Large intestine (tissue), 3 donors: ENCODE data around the gene XPO5. TPM values are rescaled to one million over a fixed set of nuclear protein-coding genes. Genes with fewer than 3 reads are reported as not detected.

ENCODE experiments used
- DNase-seq, 2 donors: peaks; one replicate each; pipeline versions ENCODE4 v3.0.0 to v3.0.0-alpha.2; 2013
- H3K27ac ChIP-seq: one replicate; pipeline ENCODE4 v1.5.1; 2013; ENCODE audit warnings: low read length
- H3K27me3 ChIP-seq: 2 replicates; pipeline ENCODE4 v1.6.1; 2013; ENCODE audit warnings: low read length; ENCODE audit not compliant: control insufficient read depth, insufficient read depth
- H3K36me3 ChIP-seq: 2 replicates; pipeline ENCODE4 v1.6.1; 2013; ENCODE audit warnings: low read length; ENCODE audit not compliant: control insufficient read depth, insufficient read depth
- H3K4me1 ChIP-seq: one replicate; pipeline ENCODE4 v1.6.1; 2013; ENCODE audit warnings: low read length; ENCODE audit not compliant: control insufficient read depth, insufficient read depth
- H3K4me3 ChIP-seq: one replicate; pipeline ENCODE4 v1.5.1; 2013; ENCODE audit warnings: low read length
- H3K9me3 ChIP-seq: one replicate; pipeline ENCODE4 v1.6.1; 2013; ENCODE audit warnings: mild to moderate bottlenecking, low read depth, low read length, moderate library complexity; ENCODE audit not compliant: control insufficient read depth
- WGBS: methylation state at CpG from one replicate; pipeline ENCODE4 v1.1.5; 2013; ENCODE audit warnings: low lambda C conversion rate; ENCODE audit not compliant: insufficient coverage; 5-methylcytosine and 5-hydroxymethylcytosine counted together
- polyA plus RNA-seq: library from polyadenylated mRNA; unstranded; fragments of 120-200 nt; gene quantifications from one replicate; pipeline ENCODE4 v1.2.1, GENCODE V29; 2013

XPO5 gene
- polyA plus RNA-seq, 1 donor = 31.6 TPM

- peaks cover 52% of the 10 kb centered on the region for H3K36me3 ChIP-seq
- DNase-seq = no peak
- 100% methylated on average over 1 of the region's 8 CpGs for WGBS
- no peak overlapping the region for H3K4me3 ChIP-seq
- H3K27me3 ChIP-seq = peaks cover 20% of the 10 kb centered on the region
- H3K4me1 ChIP-seq = peaks cover 26% of the 10 kb centered on the region
- H3K9me3 ChIP-seq = no peaks in the 10 kb centered on the region
- no peak overlapping the region for H3K27ac ChIP-seq
These were observed 67.2 kb downstream of the XPO5 start for GRCh38 chr6:43508481-43509141.

GRCh38 chr6:43506667-43507471 lies 69.0 kb downstream of the XPO5 start:
- DNase-seq = peak; percentile 76 to 83
- peaks cover 26% of the 10 kb centered on the region for H3K4me1 ChIP-seq
- H3K27me3 ChIP-seq = peaks cover 20% of the 10 kb centered on the region
- WGBS = no CpG with 5 or more reads among the region's 14 CpGs
- H3K9me3 ChIP-seq = no peaks in the 10 kb centered on the region
- no peak overlapping the region for H3K4me3 ChIP-seq
- no peak overlapping the region for H3K27ac ChIP-seq
- H3K36me3 ChIP-seq = peaks cover 51% of the 10 kb centered on the region

GRCh38 chr6:43506171-43506570 lies 69.7 kb downstream of the XPO5 start:
- no CpG with 5 or more reads among the region's 3 CpGs for WGBS
- Histone ChIP-seq H3K36me3 (peaks cover 48% of the 10 kb centered on the region), H3K27ac (no peak overlapping the region)

GRCh38 chr6:43505718-43506117 lies 70.1 kb downstream of the XPO5 start:
- Histone ChIP-seq H3K4me1 (peaks cover 21% of the 10 kb centered on the region), H3K9me3 (no peaks in the 10 kb centered on the region), H3K27ac (no peak overlapping the region), H3K36me3 (peaks cover 50% of the 10 kb centered on the region), H3K27me3 (peaks cover 20% of the 10 kb centered on the region), H3K4me3 (no peak overlapping the region)
- no CpG with 5 or more reads among the region's 6 CpGs for WGBS
- no peak for DNase-seq

More at GRCh38 chr6:43506171-43506570, 69.7 kb downstream of the XPO5 start:
- no peak overlapping the region for H3K4me3 ChIP-seq
- peaks cover 25% of the 10 kb centered on the region for H3K4me1 ChIP-seq
- H3K27me3 ChIP-seq = peaks cover 20% of the 10 kb centered on the region
- DNase-seq = no peak
- no peaks in the 10 kb centered on the region for H3K9me3 ChIP-seq

- Histone ChIP-seq H3K36me3 (peaks cover 57% of the 10 kb centered on the region), H3K4me1 (peaks cover 17% of the 10 kb centered on the region)
- no CpG with 5 or more reads among the region's 26 CpGs for WGBS
These were observed 70.9 kb downstream of the XPO5 start for GRCh38 chr6:43504756-43505593.

GRCh38 chr6:43503443-43503842 lies 72.4 kb downstream of the XPO5 start:
- DNase-seq = no peak
- WGBS = 100% methylated on average over 3 of the region's 8 CpGs
- Histone ChIP-seq H3K9me3 (no peaks in the 10 kb centered on the region), H3K4me1 (peaks cover 7% of the 10 kb centered on the region), H3K36me3 (peaks cover 72% of the 10 kb centered on the region), H3K27me3 (peaks cover 8% of the 10 kb centered on the region), H3K4me3 (no peak overlapping the region), H3K27ac (no peak overlapping the region)

More at GRCh38 chr6:43504756-43505593, 70.9 kb downstream of the XPO5 start:
- H3K27me3 ChIP-seq = peaks cover 20% of the 10 kb centered on the region
- no peaks in the 10 kb centered on the region for H3K9me3 ChIP-seq
- no peak for DNase-seq
- H3K4me3 ChIP-seq = no peak overlapping the region
- no peak overlapping the region for H3K27ac ChIP-seq

GRCh38 chr6:43502666-43503065 lies 73.2 kb downstream of the XPO5 start:
- DNase-seq = no peak
- Histone ChIP-seq H3K27ac (no peak overlapping the region), H3K4me1 (peaks cover 7% of the 10 kb centered on the region), H3K36me3 (peaks cover 75% of the 10 kb centered on the region), H3K4me3 (no peak overlapping the region), H3K27me3 (peaks cover under 1% of the 10 kb centered on the region), H3K9me3 (no peaks in the 10 kb centered on the region)
- no CpG with 5 or more reads among the region's 4 CpGs for WGBS

- WGBS = no CpG with 5 or more reads among the region's 3 CpGs
- peaks cover 83% of the 10 kb centered on the region for H3K36me3 ChIP-seq
These were observed 74.9 kb downstream of the XPO5 start for GRCh38 chr6:43500921-43501320.

GRCh38 chr6:43499028-43499815 lies 76.6 kb downstream of the XPO5 start:
- H3K4me1 ChIP-seq = peaks cover 29% of the 10 kb centered on the region
- no peaks in the 10 kb centered on the region for H3K9me3 ChIP-seq
- peaks cover 70% of the 10 kb centered on the region for H3K36me3 ChIP-seq
- H3K4me3 ChIP-seq = no peak overlapping the region
- H3K27ac ChIP-seq = no peak overlapping the region
- DNase-seq = no peak
- WGBS = no CpG with 5 or more reads among the region's 12 CpGs
- H3K27me3 ChIP-seq = no peaks in the 10 kb centered on the region

More at GRCh38 chr6:43500921-43501320, 74.9 kb downstream of the XPO5 start:
- no peak for DNase-seq
- Histone ChIP-seq H3K9me3 (no peaks in the 10 kb centered on the region), H3K4me1 (peaks cover 12% of the 10 kb centered on the region), H3K27ac (no peak overlapping the region), H3K4me3 (no peak overlapping the region), H3K27me3 (no peaks in the 10 kb centered on the region)
